ENCODE measurements around the gene MYL12B.

DNA sequence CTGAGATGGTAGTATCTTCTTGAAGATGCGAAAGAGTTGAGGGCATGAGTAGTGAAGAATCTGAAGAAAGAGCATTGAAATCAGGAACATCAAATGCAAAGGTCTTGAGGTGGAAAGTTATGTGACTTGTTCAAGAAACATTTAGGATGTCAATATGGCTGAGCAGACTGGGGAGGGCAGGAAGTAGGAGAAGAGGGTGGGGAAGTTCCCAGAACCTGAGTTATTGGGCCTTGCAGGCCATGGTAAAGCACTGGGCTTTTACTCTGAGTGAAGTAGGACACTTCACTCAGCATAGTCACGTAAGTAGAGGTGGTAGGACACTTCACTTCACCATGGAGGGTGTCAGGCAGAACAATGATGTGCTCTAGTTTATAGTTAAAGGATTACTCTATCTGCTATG is 26.1 kb upstream of the MYL12B start:
- no peak for TF ChIP-seq EZH2 (IDR thresholded peaks at IDR 0.05; ENCODE audit: borderline replicate concordance, low read depth, low read length, severe bottlenecking)
- TF ChIP-seq CTCF (IDR thresholded peaks at IDR 0.05; ENCODE audit: extremely low read depth in 1 of 2, insufficient read depth in 1 of 2, low read depth in 1 of 2, low read length in 2 of 2), result no peak
- TF ChIP-seq POLR2A (IDR thresholded peaks at IDR 0.05; ENCODE audit: low read depth, low read length), result no peak
- TF ChIP-seq FOS (IDR thresholded peaks at IDR 0.05; ENCODE audit: borderline replicate concordance, insufficient read depth, low read length), result no peak
- no peak for TF ChIP-seq POLR2AphosphoS5 (IDR thresholded peaks at IDR 0.05; ENCODE audit: insufficient read depth, low read depth, low read length)
- TF ChIP-seq JUN (IDR thresholded peaks at IDR 0.05; ENCODE audit: borderline replicate concordance, insufficient read depth, insufficient read length, low read depth), result no peak
- no peak for TF ChIP-seq MYC (IDR thresholded peaks at IDR 0.05; ENCODE audit: low read depth, low read length)
- no peak for TF ChIP-seq MAX (IDR thresholded peaks at IDR 0.05; ENCODE audit: insufficient read depth, insufficient read length)

Measured in endothelial cell of umbilical vein (primary cell).